ENCODE results near the gene FRMD3.

DNA sequence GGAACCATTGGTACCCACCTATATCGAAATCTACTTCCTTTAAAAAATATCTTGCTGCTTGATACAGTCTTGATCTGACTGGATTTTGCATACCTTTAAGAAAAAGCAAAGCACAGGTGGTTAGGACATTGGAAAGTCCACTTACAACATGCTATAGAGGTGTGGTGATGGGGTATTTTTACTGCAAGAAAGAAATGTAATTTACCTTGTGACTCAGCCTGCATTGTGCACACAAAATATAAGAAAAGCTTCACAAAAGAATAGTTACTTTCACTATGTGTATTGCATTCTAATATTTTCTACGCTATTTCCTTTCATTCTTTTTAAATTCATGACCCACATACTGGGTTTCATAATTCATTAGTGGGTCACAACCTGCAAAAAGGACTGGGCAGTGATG, 239.1 kb downstream of the FRMD3 start:
- no peak for TF ChIP-seq ARNT (IDR thresholded peaks at IDR 0.05)
- TF ChIP-seq ZNF384 (IDR thresholded peaks at IDR 0.05), result no peak
- no peak for TF ChIP-seq HDGF (IDR thresholded peaks at IDR 0.05; ENCODE audit: borderline replicate concordance)
- TF ChIP-seq ELF4 (IDR thresholded peaks at IDR 0.05), result no peak
- TF ChIP-seq FOXM1 (IDR thresholded peaks at IDR 0.05; ENCODE audit: borderline replicate concordance), result no peak
- TF ChIP-seq L3MBTL2 (conservative IDR thresholded peaks at IDR 0.05), result no peak
- TF ChIP-seq SP1 (IDR thresholded peaks at IDR 0.05), result no peak
- no peak for TF ChIP-seq TARDBP (IDR thresholded peaks at IDR 0.05)

Measured in HEK293T (cell line).